Measurements from ENCODE around the gene COL21A1. TPM values are rescaled to one million over a fixed set of nuclear protein-coding genes. Genes with fewer than 3 reads are reported as not detected.

COL21A1 gene
- total RNA-seq, 1 experiment from 2014 or later = 1.8 TPM

- Histone ChIP-seq H3K4ac (ENCODE audit: low read depth, low read length) (no peak overlapping the region), H2BK5ac (ENCODE audit: insufficient read length, low read length) (no peak overlapping the region), H2BK20ac (ENCODE audit: low read depth, low read length, poor library complexity, severe bottlenecking) (no peak overlapping the region), H4K91ac (ENCODE audit: insufficient read length, low read depth, low read length) (no peak overlapping the region), H3K23ac (ENCODE audit: insufficient read length, low read depth, low read length) (no peak overlapping the region), H3K9me3 (ENCODE audit: control insufficient read depth, low read depth, low read length) (no peaks in the 10 kb centered on the region), H4K8ac (replicated peaks; ENCODE audit: insufficient read length, low read depth, low read length) (no peak overlapping the region), H4K20me1 (ENCODE audit: control insufficient read depth, insufficient read depth, insufficient read length) (no peaks in the 10 kb centered on the region), H3K79me2 (ENCODE audit: insufficient read depth, low read length) (no peaks in the 10 kb centered on the region), H3K27ac (ENCODE audit: insufficient read length, low read depth, low read length) (no peak overlapping the region), H3K79me1 (ENCODE audit: insufficient read depth, low read depth, low read length, poor library complexity, severe bottlenecking) (no peaks in the 10 kb centered on the region), H3K4me2 (ENCODE audit: insufficient read depth, insufficient read length, low read length) (no peak overlapping the region), H3K23me2 (ENCODE audit: insufficient read length, low read depth, low read length, poor library complexity, severe bottlenecking) (no peaks in the 10 kb centered on the region), H2BK120ac (ENCODE audit: low read depth, low read length, poor library complexity, severe bottlenecking) (no peak overlapping the region), H3T11ph (ENCODE audit: low read length) (no peak overlapping the region), H4K5ac (ENCODE audit: insufficient read length, low read depth, low read length) (no peak overlapping the region), H3K4me1 (ENCODE audit: insufficient read depth, low read length) (no peaks in the 10 kb centered on the region; the same call in 1 of the 2 replicates), H2AK5ac (ENCODE audit: insufficient read length, low read length) (no peak overlapping the region), H3K14ac (ENCODE audit: insufficient read depth, low read length) (no peak overlapping the region), H3K27me3 (ENCODE audit: insufficient read depth, low read length) (no peaks in the 10 kb centered on the region), H2BK15ac (ENCODE audit: low read depth, low read length) (no peak overlapping the region), H3K18ac (ENCODE audit: insufficient read length, low read depth, low read length) (no peak overlapping the region), H3K56ac (ENCODE audit: insufficient read length, low read depth, low read length) (no peak overlapping the region), H3K9ac (ENCODE audit: extremely low read depth, insufficient read length, low read length) (no peak overlapping the region), H2AFZ (ENCODE audit: low read length) (no peak overlapping the region), H2BK12ac (ENCODE audit: insufficient read length, low read depth, low read length) (no peak overlapping the region)
- Mint-ChIP-seq H3K4me3 (no peak overlapping the region), H3K4me1 (peaks cover 2 to 6% of the 10 kb centered on the region in 2 experiments; a peak in 3 of 4 replicates), H3K27me3 (ENCODE audit: low read depth) (no peaks in the 10 kb centered on the region), H3K9me3 (peaks cover 5% of the 10 kb centered on the region in 2 experiments; a peak in 4 of 5 replicates), H3K36me3 (ENCODE audit: insufficient read depth in 1 of 3, low read depth in 3 of 3) (peaks cover 0 to 8% (median 6%) of the 10 kb centered on the region in 3 experiments; a peak in 4 of 7 replicates), H3K27ac (no peak overlapping the region)
- TF ChIP-seq CTCF (conservative IDR thresholded peaks at IDR 0.05) = no peak
- no peak for DNase-seq
Measured at GRCh38 chr6:56096541-56096940, 150.8 kb downstream of the COL21A1 start.
